ENCODE data around the gene MAB21L3. TPM values are rescaled to one million over a fixed set of nuclear protein-coding genes. Genes with fewer than 3 reads are reported as not detected.

Gene MAB21L3
- total and polyA plus RNA-seq, 2 of the 13 experiments (the other 11 are each of a cell fraction or from before 2014, with no cell fraction given): 0.55 to 4.1 TPM

- TF ChIP-seq CENPBD1 (CRISPR knock-in tag; IDR thresholded peaks at IDR 0.05; ENCODE audit: borderline replicate concordance, low read depth) (no peak), ZNF33B (CRISPR knock-in tag; IDR thresholded peaks at IDR 0.05) (no peak), ZNF235 (CRISPR knock-in tag; IDR thresholded peaks at IDR 0.05; ENCODE audit: borderline replicate concordance) (no peak), FOXP1 (IDR thresholded peaks at IDR 0.05) (no peak), FOXP1 (CRISPR knock-in tag; IDR thresholded peaks at IDR 0.05) (peak; percentile 78), MXI1 (IDR thresholded peaks at IDR 0.05; ENCODE audit: borderline replicate concordance, low read depth, low read length) (peak; percentile 49; the same call in 1 of the 3 replicates), ETV5 (CRISPR knock-in tag; IDR thresholded peaks at IDR 0.05; ENCODE audit: borderline replicate concordance) (peak; percentile 12; the same call in 1 of the 2 replicates), ZBTB39 (CRISPR knock-in tag; IDR thresholded peaks at IDR 0.05) (no peak), REPIN1 (CRISPR knock-in tag; IDR thresholded peaks at IDR 0.05; ENCODE audit: borderline replicate concordance, low read depth) (peak; percentile 52; the same call in 1 of the 2 replicates), AKAP8 (CRISPR knock-in tag; IDR thresholded peaks at IDR 0.05) (no peak), ZNF501 (CRISPR knock-in tag; IDR thresholded peaks at IDR 0.05) (peak; percentile 34; the same call in 1 of the 2 replicates), ZNF879 (CRISPR knock-in tag; IDR thresholded peaks at IDR 0.05) (no peak), ZNF775 (CRISPR knock-in tag; IDR thresholded peaks at IDR 0.05; ENCODE audit: borderline replicate concordance) (no peak), ZNF512B (CRISPR knock-in tag; IDR thresholded peaks at IDR 0.05; ENCODE audit: borderline replicate concordance) (no peak), SUZ12 (IDR thresholded peaks at IDR 0.05; ENCODE audit: low read depth, low read length) (no peak), NFKB2 (CRISPR knock-in tag; IDR thresholded peaks at IDR 0.05; ENCODE audit: borderline replicate concordance) (no peak), STAT6 (CRISPR knock-in tag; IDR thresholded peaks at IDR 0.05; ENCODE audit: borderline replicate concordance) (no peak), ZIK1 (CRISPR knock-in tag; IDR thresholded peaks at IDR 0.05; ENCODE audit: borderline replicate concordance, low read depth) (no peak), ZNF468 (CRISPR knock-in tag; IDR thresholded peaks at IDR 0.05) (no peak), ZNF644 (CRISPR knock-in tag; IDR thresholded peaks at IDR 0.05; ENCODE audit: low read depth) (peak; percentile 81), FOXK2 (IDR thresholded peaks at IDR 0.05) (no peak), IRX3 (CRISPR knock-in tag; IDR thresholded peaks at IDR 0.05; ENCODE audit: borderline replicate concordance, low read depth) (no peak), ZNF670 (CRISPR knock-in tag; IDR thresholded peaks at IDR 0.05; ENCODE audit: borderline replicate concordance) (no peak), ZNF337 (CRISPR knock-in tag; IDR thresholded peaks at IDR 0.05; ENCODE audit: borderline replicate concordance, low read depth) (no peak)
Observed at GRCh38 chr1:116179419-116179818, 68.2 kb downstream of the MAB21L3 start (continued).
